HCT116 (cell line): Measurements from ENCODE around the gene HINT1. TPM values are rescaled to one million over a fixed set of nuclear protein-coding genes. Genes with fewer than 3 reads are reported as not detected.

Experiments
- ATAC-seq: fragments of 200-7000 bp; cut with Tn5 transposase; 2 replicates; pipeline ENCODE4 v1.9.1; 2020; ENCODE audit warnings: mild to moderate bottlenecking, moderate library complexity
- BruUV-seq: library from RNA; stranded (reverse); fragments of 400-500 nt; replicated peaks from 2 replicates; lab custom pipeline; 2021; lab: Mats Ljungman, UMichigan
- CTCF ChIA-PET: fragments of 300-600 bp; sonication (Branson Sonifier 250); formaldehyde crosslinking; loops from one replicate; lab custom pipeline; 2021; ENCODE audit warnings: antibody characterized with exemption; lab: Charles Lee
- POLR2A ChIA-PET: fragments of 300-600, 350-600 bp; sonication (Branson Sonifier 250); formaldehyde crosslinking; loops from one replicate; lab custom pipeline; 2021; ENCODE audit warnings: antibody characterized with exemption; lab: Charles Lee
- RAD21 ChIA-PET, 2 experiments: fragments of 300-600 bp; sonication (Branson Sonifier 250); formaldehyde crosslinking; loops; one replicate each; lab custom pipeline; 2023; ENCODE audit warnings: low total read pairs in 2 of 2; ENCODE audit not compliant: uncharacterized antibody in 2 of 2, unreplicated experiment in 2 of 2, low non-redundant PET in 1 of 2; lab: Charles Lee
- DNase-seq: peaks from one replicate; pipeline ENCODE4 v3.0.0-alpha.2; 2010; ENCODE audit warnings: low read depth, low spot score
- H2AFZ ChIP-seq: fragments of 200-600 bp; shearing (Covaris generic), sonication (generic); 2 replicates; pipeline ENCODE4 v1.6.1; 2017; ENCODE audit warnings: low read depth, mixed run types, mixed read lengths, antibody characterized with exemption, low read length; ENCODE audit not compliant: poor library complexity, severe bottlenecking
- H3K27ac ChIP-seq: 2 replicates; pipeline ENCODE4 v1.5.1; 2012; ENCODE audit warnings: low read depth, low read length
- H3K27me3 ChIP-seq: fragments of 200-600 bp; sonication (generic); 2 replicates; pipeline ENCODE4 v1.6.1; 2016; ENCODE audit warnings: mixed run types, low read length, mixed read lengths; ENCODE audit not compliant: insufficient read depth
- H3K36me3 ChIP-seq, 2 experiments: fragments of 200-500 bp in 1 of 2; fragments of 200-600 bp in 1 of 2; sonication (Bioruptor generic) in 1 of 2; sonication (generic) in 1 of 2; 2 replicates each; pipeline versions ENCODE4 v1.5.1 to v1.6.1; 2014 to 2016; ENCODE audit warnings: low read length in 2 of 2, inconsistent platforms in 1 of 2, mixed read lengths in 1 of 2, mixed run types in 1 of 2; ENCODE audit not compliant: insufficient read depth in 2 of 2, control insufficient read depth in 1 of 2
- H3K4me1 ChIP-seq, 2 experiments: fragments of 200-600 bp in 1 of 2; sonication (generic) in 1 of 2; 2 replicates each; pipeline versions ENCODE4 v1.5.1 to v1.6.1; 2012 to 2017; ENCODE audit warnings: low read length in 2 of 2, inconsistent platforms in 1 of 2, mild to moderate bottlenecking in 1 of 2, mixed read lengths in 1 of 2, mixed run types in 1 of 2, moderate library complexity in 1 of 2; ENCODE audit not compliant: insufficient read depth in 2 of 2, control insufficient read depth in 1 of 2
- H3K4me2 ChIP-seq: fragments of 200-600 bp; sonication (generic); 2 replicates; pipeline ENCODE4 v1.6.1; 2017; ENCODE audit warnings: mixed run types, low read length, mixed read lengths
- H3K4me3 ChIP-seq, 2 experiments: fragments of 200-600 bp in 1 of 2; sonication (generic) in 1 of 2; replicated peaks in 1 of 2; 2 replicates each; pipeline ENCODE4 v1.5.1; 2011 to 2016; ENCODE audit warnings: low read length in 2 of 2, control low read depth in 1 of 2, low read depth in 1 of 2, mild to moderate bottlenecking in 1 of 2, mixed read lengths in 1 of 2, mixed run types in 1 of 2
- H3K79me2 ChIP-seq: fragments of 200-600 bp; sonication (generic); 2 replicates; pipeline ENCODE4 v1.6.1; 2017; ENCODE audit warnings: mild to moderate bottlenecking, mixed run types, low read length, moderate library complexity, mixed read lengths; ENCODE audit not compliant: insufficient read depth
- H3K9ac ChIP-seq: fragments of 200-600 bp; sonication (generic); 2 replicates; pipeline ENCODE4 v1.6.1; 2016; ENCODE audit warnings: low read length, mixed read lengths
- H3K9me2 ChIP-seq: fragments of 200-600 bp; sonication (generic), shearing (Covaris generic); 2 replicates; pipeline ENCODE4 v1.6.1; 2017; ENCODE audit warnings: mixed run types, mild to moderate bottlenecking, moderate library complexity; ENCODE audit not compliant: insufficient read depth
- H3K9me3 ChIP-seq, 2 experiments: fragments of 200-500 bp in 1 of 2; fragments of 200-600 bp in 1 of 2; sonication (Bioruptor generic) in 1 of 2; sonication (generic) in 1 of 2; 2 replicates each; pipeline ENCODE4 v1.6.1; 2014 to 2017; ENCODE audit warnings: low read length in 2 of 2, mixed read lengths in 2 of 2, inconsistent platforms in 1 of 2, low read depth in 1 of 2, mild to moderate bottlenecking in 1 of 2, mixed run types in 1 of 2, moderate library complexity in 1 of 2; ENCODE audit not compliant: control insufficient read depth in 1 of 2, insufficient read depth in 1 of 2
- H4K20me1 ChIP-seq: fragments of 200-600 bp; sonication (generic), shearing (Covaris generic); 2 replicates; pipeline ENCODE4 v1.6.1; 2017; ENCODE audit warnings: mixed run types, mild to moderate bottlenecking, moderate library complexity; ENCODE audit not compliant: insufficient read depth
- ATF3 ChIP-seq: IDR thresholded peaks from 2 replicates; pipeline ENCODE4 v1.6.1; 2012
- CEBPB ChIP-seq: IDR thresholded peaks from 2 replicates; pipeline ENCODE4 v1.6.1; 2012; ENCODE audit warnings: low read depth
- EGR1 ChIP-seq: IDR thresholded peaks from 2 replicates; pipeline ENCODE4 v1.6.1; 2012; ENCODE audit warnings: low read depth
- ELF1 ChIP-seq: IDR thresholded peaks from 2 replicates; pipeline ENCODE4 v1.6.1; 2012; ENCODE audit warnings: low read depth, borderline replicate concordance
- EZH2phosphoT487 ChIP-seq: fragments of 200-600 bp; IDR thresholded peaks from 2 replicates; pipeline ENCODE4 v1.6.1; 2018; ENCODE audit warnings: antibody characterized with exemption, borderline replicate concordance
- FOSL1 ChIP-seq: IDR thresholded peaks from 2 replicates; pipeline ENCODE4 v1.6.1; 2012; ENCODE audit warnings: low read depth
- JUND ChIP-seq: IDR thresholded peaks from 2 replicates; pipeline ENCODE4 v1.6.1; 2012
- POLR2A ChIP-seq: IDR thresholded peaks from 2 replicates; pipeline ENCODE4 v1.7.0; 2011; ENCODE audit warnings: borderline replicate concordance; ENCODE audit not compliant: insufficient read depth, insufficient read length; ENCODE audit errors: extremely low read depth
- POLR2AphosphoS5 ChIP-seq: IDR thresholded peaks from 2 replicates; pipeline ENCODE4 v1.6.1; 2011; ENCODE audit warnings: mild to moderate bottlenecking, low read depth, low read length, moderate library complexity
- RAD21 ChIP-seq: IDR thresholded peaks from 2 replicates; pipeline ENCODE4 v1.6.1; 2012; ENCODE audit warnings: low read depth, mild to moderate bottlenecking
- REST ChIP-seq: IDR thresholded peaks from 2 replicates; pipeline ENCODE4 v1.6.1; 2012; ENCODE audit warnings: low read depth
- SIN3A ChIP-seq: IDR thresholded peaks from 2 replicates; pipeline ENCODE4 v1.6.1; 2012; ENCODE audit warnings: low read depth
- TCF7L2 ChIP-seq: IDR thresholded peaks from 2 replicates; pipeline ENCODE4 v1.7.0; 2011; ENCODE audit warnings: borderline replicate concordance, inconsistent platforms; ENCODE audit not compliant: insufficient read depth, insufficient read length; ENCODE audit errors: extremely low read depth
- intact Hi-C: fragments of 100-400 bp; cut with micrococcal nuclease; formaldehyde crosslinking; loops from 2 replicates; pipeline ENCODE4 v1.10.0; 2022
- total RNA-seq: library from RNA; stranded (reverse); gene quantifications from one replicate; pipeline ENCODE4 v1.2.1, GENCODE V29; 2021; ENCODE audit not compliant: unreplicated experiment
- TF ChIP-seq, protein P1 (sequence below): IDR thresholded peaks from 2 replicates; pipeline ENCODE4 v1.6.1; 2012

HINT1 gene
- total RNA-seq, 1 experiment from 2014 or later = 222 TPM

GRCh38 chr5:131198625-131199024, 33.6 kb upstream of the HINT1 start:
- RAD21 ChIA-PET = no interaction called here
- no peak for DNase-seq
- no peak overlapping the region for H3K27ac ChIP-seq
- no peak overlapping the region for H3K4me2 ChIP-seq
- CTCF ChIA-PET = no interaction called here
- H3K9me2 ChIP-seq = no peaks in the 10 kb centered on the region
- no peaks in the 10 kb centered on the region for H4K20me1 ChIP-seq
- no peak overlapping the region for H3K4me3 ChIP-seq
- no peaks in the 10 kb centered on the region for H3K9me3 ChIP-seq
- intact Hi-C loops = no loop called here
- no TSS peak for BruUV-seq
- H3K79me2 ChIP-seq = no peaks in the 10 kb centered on the region
- H3K4me1 ChIP-seq = no peaks in the 10 kb centered on the region
- no peaks in the 10 kb centered on the region for H3K36me3 ChIP-seq
- H3K27me3 ChIP-seq = no peaks in the 10 kb centered on the region
- TF ChIP-seq ELF1 (no peak), EGR1 (no peak), POLR2AphosphoS5 (no peak), RAD21 (no peak), TCF7L2 (no peak), FOSL1 (no peak), CEBPB (no peak)
- TF ChIP-seq, protein P1, sequence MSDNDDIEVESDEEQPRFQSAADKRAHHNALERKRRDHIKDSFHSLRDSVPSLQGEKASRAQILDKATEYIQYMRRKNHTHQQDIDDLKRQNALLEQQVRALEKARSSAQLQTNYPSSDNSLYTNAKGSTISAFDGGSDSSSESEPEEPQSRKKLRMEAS = no peak
- H3K9ac ChIP-seq = no peak overlapping the region
- ATAC-seq = no peak
- H2AFZ ChIP-seq = no peak overlapping the region
- POLR2A ChIA-PET = no interaction called here

GRCh38 chr5:131196331-131196730, 31.3 kb upstream of the HINT1 start:
- no peak for ATAC-seq
- POLR2A ChIA-PET = no interaction called here

More at GRCh38 chr5:131196331-131196730, 31.3 kb upstream of the HINT1 start:
- Histone ChIP-seq H3K4me2 (no peak overlapping the region), H4K20me1 (no peaks in the 10 kb centered on the region), H3K9me2 (no peaks in the 10 kb centered on the region), H3K9me3 (no peaks in the 10 kb centered on the region), H2AFZ (no peak overlapping the region), H3K27me3 (no peaks in the 10 kb centered on the region), H3K9ac (no peak overlapping the region), H3K27ac (no peak overlapping the region), H3K79me2 (no peaks in the 10 kb centered on the region), H3K4me1 (no peaks in the 10 kb centered on the region), H3K36me3 (no peaks in the 10 kb centered on the region), H3K4me3 (no peak overlapping the region)
- DNase-seq = no peak
- intact Hi-C loops = no loop called here
- RAD21 ChIA-PET = no interaction called here
- TF ChIP-seq EZH2phosphoT487 = no peak
- no peak for TF ChIP-seq ATF3
- no peak for TF ChIP-seq REST
- TF ChIP-seq FOSL1 = no peak
- no peak for TF ChIP-seq ELF1
- TF ChIP-seq JUND = no peak
- TF ChIP-seq SIN3A = no peak
- TF ChIP-seq, protein P1 = no peak
- no peak for TF ChIP-seq POLR2A
- TF ChIP-seq EGR1 = no peak
- CTCF ChIA-PET = no interaction called here
- BruUV-seq = no TSS peak
